ENCODE results near the gene CDH4.

CDH4 gene

GRCh38 chr20:61605283-61605682 lies 353.2 kb downstream of the CDH4 start:
- no peak for TF ChIP-seq REST (IDR thresholded peaks at IDR 0.05; ENCODE audit: insufficient read depth in 1 of 2, low read depth in 2 of 2, low read length in 2 of 2)
- no peak for TF ChIP-seq POLR2AphosphoS5 (IDR thresholded peaks at IDR 0.05; ENCODE audit: low read depth, low read length)

GRCh38 chr20:61605862-61606557 lies 353.9 kb downstream of the CDH4 start:
- no peak for TF ChIP-seq POLR2AphosphoS5 (IDR thresholded peaks at IDR 0.05; ENCODE audit: low read depth, low read length)

- TF ChIP-seq TAF1 (IDR thresholded peaks at IDR 0.05; ENCODE audit: borderline replicate concordance, insufficient read depth, low read length) (no peak), REST (IDR thresholded peaks at IDR 0.05; ENCODE audit: insufficient read depth in 1 of 2, low read depth in 2 of 2, low read length in 2 of 2) (peak; percentile 95 to 96)
These were observed 356.4 kb downstream of the CDH4 start for GRCh38 chr20:61608275-61609085.

GRCh38 chr20:61609461-61609860 lies 357.4 kb downstream of the CDH4 start:
- TF ChIP-seq TAF1 (IDR thresholded peaks at IDR 0.05; ENCODE audit: borderline replicate concordance, insufficient read depth, low read length) = no peak
- TF ChIP-seq FOXP2 (optimal IDR thresholded peaks at IDR 0.05; ENCODE audit: borderline replicate concordance, extremely low read depth, extremely low read length, insufficient read depth) = no peak
- no peak for TF ChIP-seq REST (IDR thresholded peaks at IDR 0.05; ENCODE audit: insufficient read depth in 1 of 2, low read depth in 2 of 2, low read length in 2 of 2)
- no peak for TF ChIP-seq SIN3A (IDR thresholded peaks at IDR 0.05; ENCODE audit: borderline replicate concordance, insufficient read depth, low read length)
- TF ChIP-seq POLR2AphosphoS5 (IDR thresholded peaks at IDR 0.05; ENCODE audit: low read depth, low read length) = no peak

- TF ChIP-seq POLR2AphosphoS5 (IDR thresholded peaks at IDR 0.05; ENCODE audit: low read depth, low read length) (peak; percentile 16; the same call in 1 of the 2 replicates), TAF1 (IDR thresholded peaks at IDR 0.05; ENCODE audit: borderline replicate concordance, insufficient read depth, low read length) (no peak)
These were observed 359.5 kb downstream of the CDH4 start for GRCh38 chr20:61611401-61612180.

Data from PFSK-1 (cell line).